BLaER1 (cell line): ENCODE data around the gene LIMA1.
"Not testable (repeated sequence)": the region's sequence is repeated elsewhere in the genome, so short reads cannot be mapped to it uniquely, and the experiment has no call there.

Source experiments
- H3K27ac ChIP-seq: shearing (Covaris generic); formaldehyde crosslinking; 2 replicates; pipeline ENCODE4 v1.8.1; 2022
- H3K27me3 ChIP-seq: shearing (Covaris generic); formaldehyde crosslinking; 2 replicates; pipeline ENCODE4 v1.8.1; 2022
- H3K36me3 ChIP-seq: shearing (Covaris generic); formaldehyde crosslinking; 2 replicates; pipeline ENCODE4 v1.8.1; 2022
- H3K4me1 ChIP-seq: shearing (Covaris generic); formaldehyde crosslinking; 2 replicates; pipeline ENCODE4 v1.8.1; 2022
- H3K4me2 ChIP-seq: shearing (Covaris generic); formaldehyde crosslinking; 2 replicates; pipeline ENCODE4 v1.8.1; 2022
- H3K4me3 ChIP-seq: shearing (Covaris generic); formaldehyde crosslinking; 2 replicates; pipeline ENCODE4 v1.8.1; 2022
- H3K9ac ChIP-seq: shearing (Covaris generic); formaldehyde crosslinking; 2 replicates; pipeline ENCODE4 v1.8.1; 2022
- H3K9me3 ChIP-seq: shearing (Covaris generic); formaldehyde crosslinking; 2 replicates; pipeline ENCODE4 v1.8.1; 2022
- H4K20me1 ChIP-seq: shearing (Covaris generic); formaldehyde crosslinking; 2 replicates; pipeline ENCODE4 v1.8.1; 2022
- Cebpa-rat ChIP-seq: shearing (Covaris generic); IDR thresholded peaks from 2 replicates; pipeline ENCODE4 v1.8.1; 2022

LIMA1 gene

GRCh38 chr12:50283229-50283923 lies at the start of gene LIMA1:
LIMA1 (minus strand) TSS chr12:50283520; CDS start chr12:50248751, 34,769 bp downstream.
- peak within 1 kb of the TSS; percentile 76 for H3K4me3 ChIP-seq
- peak within 1 kb of the TSS; percentile 77 for H3K9ac ChIP-seq
- peaks cover 17% of the 10 kb centered on the region for H3K4me1 ChIP-seq
- no peaks in the 10 kb centered on the region for H3K27me3 ChIP-seq
- peak within 1 kb of the TSS; percentile 80 for H3K4me2 ChIP-seq
- peak within 1 kb of the TSS; percentile 62 for H3K27ac ChIP-seq
- TF ChIP-seq Cebpa-rat = no peak
- H4K20me1 ChIP-seq = no peaks in the 10 kb centered on the region
- no peaks in the 10 kb centered on the region for H3K36me3 ChIP-seq
- H3K9me3 ChIP-seq = no peaks in the 10 kb centered on the region

- no peak overlapping the region for H3K4me2 ChIP-seq
Observed at GRCh38 chr12:50331745-50332144, 48.4 kb upstream of the LIMA1 start.

GRCh38 chr12:50328664-50329063 lies 45.3 kb upstream of the LIMA1 start:
- H3K9me3 ChIP-seq, H3K4me2 ChIP-seq, H3K9ac ChIP-seq, H3K27ac ChIP-seq, H3K4me1 ChIP-seq, H3K4me3 ChIP-seq, H4K20me1 ChIP-seq, H3K27me3 ChIP-seq, H3K36me3 ChIP-seq: not testable (repeated sequence)

More at GRCh38 chr12:50331745-50332144, 48.4 kb upstream of the LIMA1 start:
- TF ChIP-seq Cebpa-rat = no peak
- H3K27me3 ChIP-seq = no peaks in the 10 kb centered on the region
- H3K4me3 ChIP-seq = no peak overlapping the region
- no peaks in the 10 kb centered on the region for H3K4me1 ChIP-seq
- no peaks in the 10 kb centered on the region for H3K36me3 ChIP-seq
- no peaks in the 10 kb centered on the region for H3K9me3 ChIP-seq
- no peak overlapping the region for H3K27ac ChIP-seq
- H3K9ac ChIP-seq = no peak overlapping the region
- no peaks in the 10 kb centered on the region for H4K20me1 ChIP-seq

- Histone ChIP-seq H3K27ac (no peak overlapping the region), H3K9me3 (no peaks in the 10 kb centered on the region), H4K20me1 (no peaks in the 10 kb centered on the region), H3K4me2 (no peak overlapping the region), H3K9ac (no peak overlapping the region), H3K27me3 (no peaks in the 10 kb centered on the region), H3K36me3 (no peaks in the 10 kb centered on the region), H3K4me1 (no peaks in the 10 kb centered on the region), H3K4me3 (no peak overlapping the region)
- no peak for TF ChIP-seq Cebpa-rat
Observed at GRCh38 chr12:50326590-50327284, 43.4 kb upstream of the LIMA1 start.

- H3K4me2 ChIP-seq = no peak overlapping the region
- no peaks in the 10 kb centered on the region for H3K9me3 ChIP-seq
- no peaks in the 10 kb centered on the region for H3K36me3 ChIP-seq
- H3K27ac ChIP-seq = no peak overlapping the region
- H3K4me3 ChIP-seq = no peak overlapping the region
- H4K20me1 ChIP-seq = no peaks in the 10 kb centered on the region
- H3K4me1 ChIP-seq = no peaks in the 10 kb centered on the region
- H3K27me3 ChIP-seq = no peaks in the 10 kb centered on the region
- no peak for TF ChIP-seq Cebpa-rat
- no peak overlapping the region for H3K9ac ChIP-seq
Observed at GRCh38 chr12:50325890-50326391, 42.6 kb upstream of the LIMA1 start.

GRCh38 chr12:50324770-50325169 lies 41.5 kb upstream of the LIMA1 start:
- H3K9me3 ChIP-seq, H4K20me1 ChIP-seq, H3K4me3 ChIP-seq, H3K36me3 ChIP-seq, H3K9ac ChIP-seq, H3K27ac ChIP-seq, H3K4me1 ChIP-seq, H3K27me3 ChIP-seq, H3K4me2 ChIP-seq: not testable (repeated sequence)

- not testable (repeated sequence) for H3K4me1 ChIP-seq, H3K9me3 ChIP-seq, H3K27ac ChIP-seq, H3K4me3 ChIP-seq, H3K27me3 ChIP-seq, H3K36me3 ChIP-seq, H3K4me2 ChIP-seq, H3K9ac ChIP-seq, H4K20me1 ChIP-seq
Observed at GRCh38 chr12:50324077-50324476, 40.8 kb upstream of the LIMA1 start.

- no peak for TF ChIP-seq Cebpa-rat
- no peak overlapping the region for H3K4me3 ChIP-seq
- no peaks in the 10 kb centered on the region for H3K27me3 ChIP-seq
- no peak overlapping the region for H3K4me2 ChIP-seq
- no peaks in the 10 kb centered on the region for H3K4me1 ChIP-seq
- no peaks in the 10 kb centered on the region for H4K20me1 ChIP-seq
- H3K27ac ChIP-seq = no peak overlapping the region
- H3K9ac ChIP-seq = no peak overlapping the region
- H3K9me3 ChIP-seq = no peaks in the 10 kb centered on the region
- no peaks in the 10 kb centered on the region for H3K36me3 ChIP-seq
Observed at GRCh38 chr12:50322206-50322605, 38.9 kb upstream of the LIMA1 start.

GRCh38 chr12:50317203-50317602 lies 33.9 kb upstream of the LIMA1 start:
- TF ChIP-seq Cebpa-rat = no peak
- Histone ChIP-seq H3K27ac (no peak overlapping the region), H3K4me2 (no peak overlapping the region), H3K36me3 (no peaks in the 10 kb centered on the region), H3K9ac (no peak overlapping the region), H4K20me1 (no peaks in the 10 kb centered on the region), H3K4me1 (no peaks in the 10 kb centered on the region), H3K27me3 (no peaks in the 10 kb centered on the region), H3K4me3 (no peak overlapping the region), H3K9me3 (no peaks in the 10 kb centered on the region)

GRCh38 chr12:50315803-50316202 lies 32.5 kb upstream of the LIMA1 start:
- H3K4me1 ChIP-seq = no peaks in the 10 kb centered on the region
- no peaks in the 10 kb centered on the region for H3K36me3 ChIP-seq

More at GRCh38 chr12:50315803-50316202, 32.5 kb upstream of the LIMA1 start:
- Histone ChIP-seq H3K4me2 (no peak overlapping the region), H3K27ac (no peak overlapping the region), H3K4me3 (no peak overlapping the region), H4K20me1 (no peaks in the 10 kb centered on the region), H3K9ac (no peak overlapping the region), H3K9me3 (no peaks in the 10 kb centered on the region), H3K27me3 (no peaks in the 10 kb centered on the region)
- TF ChIP-seq Cebpa-rat = no peak
